Activated B cell treated with CpG ODN at 0.5 μM for 24 hours (primary cell): ENCODE results near the gene RACK1. TPM values are rescaled to one million over a fixed set of nuclear protein-coding genes. Genes with fewer than 3 reads are reported as not detected.

Experiments used
- ATAC-seq: fragments of 200-7000 bp; cut with Tn5 transposase; one replicate; pipeline ENCODE4 v1.10.0; 2021; ENCODE audit warnings: low read depth, mild to moderate bottlenecking, moderate library complexity
- CTCF ChIA-PET: fragments of 350-600 bp; sonication (Branson Sonifier 250); formaldehyde crosslinking; loops from one replicate; lab custom pipeline; 2021; ENCODE audit warnings: antibody characterized with exemption; lab: Charles Lee
- POLR2A ChIA-PET: fragments of 350-600 bp; sonication (Branson Sonifier 250); formaldehyde crosslinking; loops from one replicate; lab custom pipeline; 2021; ENCODE audit warnings: antibody characterized with exemption; lab: Charles Lee
- DNase-seq: peaks from one replicate; pipeline ENCODE4 v3.0.0; 2022
- H3K27ac Mint-ChIP-seq: one replicate; pipeline ENCODE4 v1.8.0; 2020; ENCODE audit warnings: mixed read lengths
- H3K27me3 Mint-ChIP-seq: one replicate; pipeline ENCODE4 v1.8.0; 2021; ENCODE audit warnings: mixed read lengths
- H3K36me3 Mint-ChIP-seq: one replicate; pipeline ENCODE4 v1.8.0; 2021; ENCODE audit warnings: low read depth, mixed read lengths
- H3K4me1 Mint-ChIP-seq: one replicate; pipeline ENCODE4 v1.8.0; 2021; ENCODE audit warnings: mixed read lengths
- H3K4me3 Mint-ChIP-seq: one replicate; pipeline ENCODE4 v1.8.0; 2020; ENCODE audit warnings: mild to moderate bottlenecking, mixed read lengths
- H3K9me3 Mint-ChIP-seq: one replicate; pipeline ENCODE4 v1.8.0; 2020; ENCODE audit warnings: mixed read lengths
- CTCF ChIP-seq: fragments of 200-600 bp; IDR thresholded peaks from one replicate; pipeline ENCODE4 v1.8.0; 2022; ENCODE audit warnings: antibody characterized with exemption, mild to moderate bottlenecking
- intact Hi-C: fragments of 100-400 bp; cut with micrococcal nuclease; formaldehyde crosslinking; loops from one replicate; pipeline ENCODE4 v1.15.1; 2024
- total RNA-seq: library from RNA; stranded (reverse); gene quantifications from 2 replicates; pipeline ENCODE4 v1.2.3, GENCODE V29; 2022

The RACK1 gene
- total RNA-seq, 1 donor from 2014 or later = 2,528 TPM

GRCh38 chr5:181221105-181221791 lies 22.5 kb downstream of the RACK1 start:
- Mint-ChIP-seq H3K27ac (peak overlapping the region; percentile 98), H3K27me3 (peaks cover 7% of the 10 kb centered on the region), H3K4me3 (peak overlapping the region; percentile 95), H3K36me3 (peaks cover 20% of the 10 kb centered on the region), H3K9me3 (no peaks in the 10 kb centered on the region), H3K4me1 (peaks cover 65% of the 10 kb centered on the region)
- DNase-seq (no peak), ATAC-seq (no peak)
- intact Hi-C loops = loop anchor here (10.0 kb wide), 1 partner anchor 246 kb away; no protein-coding TSS in a partner anchor
- POLR2A ChIA-PET = interaction anchor here (0.7 to 6.1 kb wide), 12 partner anchors 14 to 411 kb away, joined by 4 to 177 read pairs (median 26); partner anchors contain the start of genes RACK1 and TRIM52
- CTCF ChIA-PET = interaction anchor here (1.2 to 1.5 kb wide), 3 partner anchors 14 to 37 kb away, joined by 3 to 5 read pairs (median 5); no protein-coding TSS in a partner anchor
- no peak for TF ChIP-seq CTCF

GRCh38 chr5:181220178-181220515 lies 23.6 kb downstream of the RACK1 start:
- intact Hi-C loops = loop anchor here (10.0 kb wide), 1 partner anchor 245 kb away; no protein-coding TSS in a partner anchor
- H3K9me3 Mint-ChIP-seq = no peaks in the 10 kb centered on the region
- no peak for TF ChIP-seq CTCF
- H3K27me3 Mint-ChIP-seq = peaks cover 7% of the 10 kb centered on the region
- ChIA-PET CTCF (interaction anchor here (1.2 to 1.4 kb wide), 2 partner anchors 12 to 36 kb away, joined by 3 to 5 read pairs; no protein-coding TSS in a partner anchor), POLR2A (interaction anchor here (1.0 to 1.2 kb wide), 2 partner anchors 29 to 30 kb away, joined by 6 to 12 read pairs; no protein-coding TSS in a partner anchor)
- H3K4me3 Mint-ChIP-seq = peak overlapping the region; percentile 24
- H3K27ac Mint-ChIP-seq = peak overlapping the region; percentile 62
- ATAC-seq (no peak), DNase-seq (no peak)
- peaks cover 20% of the 10 kb centered on the region for H3K36me3 Mint-ChIP-seq
- peaks cover 59% of the 10 kb centered on the region for H3K4me1 Mint-ChIP-seq

GRCh38 chr5:181219262-181220177 lies 24.2 kb downstream of the RACK1 start:
- no peak for ATAC-seq
- H3K27me3 Mint-ChIP-seq = peaks cover 7% of the 10 kb centered on the region
- CTCF ChIA-PET = interaction anchor here (1.2 to 1.4 kb wide), 2 partner anchors 12 to 35 kb away, joined by 3 to 5 read pairs; no protein-coding TSS in a partner anchor
- peaks cover 20% of the 10 kb centered on the region for H3K36me3 Mint-ChIP-seq
- peak overlapping the region; percentile 24 for H3K4me3 Mint-ChIP-seq
- H3K9me3 Mint-ChIP-seq = no peaks in the 10 kb centered on the region
- peak overlapping the region; percentile 62 for H3K27ac Mint-ChIP-seq
- H3K4me1 Mint-ChIP-seq = peaks cover 53% of the 10 kb centered on the region
- DNase-seq = no peak
- POLR2A ChIA-PET = interaction anchor here (0.5 kb wide), 1 partner anchor 11 kb away, joined by 5 read pairs; no protein-coding TSS in a partner anchor
- TF ChIP-seq CTCF = no peak
- intact Hi-C loops = loop anchor here (10.0 kb wide), 1 partner anchor 245 kb away; no protein-coding TSS in a partner anchor

- Mint-ChIP-seq H3K27ac (peak overlapping the region; percentile 96), H3K36me3 (peaks cover 16% of the 10 kb centered on the region), H3K4me3 (peak overlapping the region; percentile 93), H3K4me1 (peaks cover 46% of the 10 kb centered on the region), H3K9me3 (no peaks in the 10 kb centered on the region), H3K27me3 (peaks cover 7% of the 10 kb centered on the region)
- ChIA-PET POLR2A (interaction anchor here (0.6 kb wide), 1 partner anchor 42 kb away, joined by 7 read pairs; the partner anchor contains the start of gene TRIM52), CTCF (no interaction called here)
- intact Hi-C loops = loop anchor here (1.0 kb wide), 3 partner anchors 30 to 408 kb away; no protein-coding TSS in a partner anchor
- no peak for TF ChIP-seq CTCF
- ATAC-seq = no peak
- no peak for DNase-seq
These were observed 24.9 kb downstream of the RACK1 start for GRCh38 chr5:181218795-181219124.
